Measurements from ENCODE around the gene MEGF11.
"Not testable (repeated sequence)": the region's sequence is repeated elsewhere in the genome, so short reads cannot be mapped to it uniquely, and the experiment has no call there.

Gene MEGF11

DNA sequence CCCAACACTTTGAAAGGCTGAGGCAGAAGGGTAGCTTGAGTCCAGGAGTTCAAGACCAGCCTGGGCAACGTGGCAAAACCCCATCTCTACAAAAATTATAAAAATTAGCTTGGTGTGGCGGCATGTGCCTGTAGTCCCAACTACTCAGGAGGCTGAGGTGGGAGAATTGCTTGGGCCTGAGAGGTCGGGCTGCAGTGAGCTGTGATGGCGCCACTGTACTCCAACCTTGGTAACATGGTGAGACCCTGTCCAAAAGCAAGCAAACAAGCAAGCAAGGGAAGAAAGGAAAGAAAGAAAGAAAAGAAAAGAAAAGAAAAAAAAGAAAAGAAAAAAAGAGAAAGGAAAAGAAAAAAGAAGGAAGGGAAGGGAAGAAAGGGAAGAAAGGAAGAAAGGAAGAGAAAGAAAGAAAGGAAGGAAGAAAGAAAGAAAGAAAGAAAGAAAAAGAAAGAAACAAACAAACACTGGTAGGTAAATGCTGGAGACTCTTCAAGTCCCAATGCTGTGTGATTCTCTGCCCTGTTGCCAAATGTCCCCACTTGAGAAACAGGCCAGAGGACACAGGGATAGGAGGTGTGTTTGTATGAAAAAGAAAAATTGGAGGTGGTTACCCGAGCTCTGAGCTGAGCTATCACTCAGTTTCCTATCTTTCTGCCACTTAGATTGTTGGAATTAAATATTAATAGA is 263.1 kb downstream of the MEGF11 start:
- no peak for DNase-seq

DNA sequence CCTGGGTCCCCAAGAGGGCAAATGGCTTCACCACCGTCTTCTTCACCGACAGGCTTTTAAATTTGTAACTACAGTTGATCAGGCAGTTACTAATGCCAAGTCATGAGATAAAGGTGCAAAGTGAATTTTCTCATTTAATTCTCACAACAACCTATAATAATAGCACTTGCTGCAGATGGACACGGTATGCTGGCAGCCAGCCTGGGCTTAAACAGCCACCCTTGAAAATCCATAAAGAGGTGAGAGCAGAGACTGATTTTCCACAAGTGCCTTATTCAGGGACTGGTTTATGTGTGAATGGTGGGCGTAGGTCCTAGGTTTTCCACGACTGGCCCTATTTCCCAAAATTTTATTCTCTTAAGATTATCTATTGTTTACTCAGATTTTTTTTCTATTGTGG is 266.4 kb downstream of the MEGF11 start:
- DNase-seq, result no peak

DNA sequence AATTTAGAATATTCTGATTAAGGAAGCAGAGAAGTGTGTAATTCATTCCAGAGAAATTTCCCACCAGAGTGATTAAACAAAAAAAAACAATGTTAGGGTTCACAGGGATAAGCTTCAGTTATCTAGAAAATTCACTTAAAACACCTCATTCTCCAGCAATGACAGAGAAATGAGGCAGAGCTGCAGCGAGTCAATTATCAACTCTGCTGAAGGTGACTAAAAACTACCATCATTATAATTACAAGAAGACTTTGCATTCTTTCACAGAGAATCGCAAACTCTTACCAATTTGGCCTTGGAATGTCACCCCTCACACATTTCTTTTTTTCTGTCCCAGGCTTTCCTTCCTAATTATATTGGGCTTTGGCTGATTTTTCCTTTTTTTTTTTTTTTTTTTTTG is 267.1 kb downstream of the MEGF11 start:
- DNase-seq, result no peak

DNA sequence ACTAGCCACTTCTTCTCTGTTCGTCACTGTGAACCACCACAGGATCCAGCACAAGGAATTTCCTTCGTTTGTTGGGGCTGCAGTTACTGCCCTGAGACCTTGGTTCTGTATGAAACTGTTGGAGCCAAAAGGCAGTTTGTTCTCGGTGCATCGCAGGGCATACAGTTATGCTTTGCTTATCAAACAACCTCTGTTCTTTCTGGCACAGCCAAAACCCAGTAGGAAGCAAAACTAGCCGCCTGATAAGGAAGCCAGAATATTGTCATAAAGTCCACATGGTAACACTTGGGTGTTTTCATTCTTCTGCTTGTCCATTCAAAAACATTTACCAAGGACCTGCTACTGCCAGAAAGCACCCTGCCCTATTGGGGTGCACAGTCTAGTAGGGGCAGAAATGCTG is 268.2 kb downstream of the MEGF11 start:
- DNase-seq, result no peak

DNA sequence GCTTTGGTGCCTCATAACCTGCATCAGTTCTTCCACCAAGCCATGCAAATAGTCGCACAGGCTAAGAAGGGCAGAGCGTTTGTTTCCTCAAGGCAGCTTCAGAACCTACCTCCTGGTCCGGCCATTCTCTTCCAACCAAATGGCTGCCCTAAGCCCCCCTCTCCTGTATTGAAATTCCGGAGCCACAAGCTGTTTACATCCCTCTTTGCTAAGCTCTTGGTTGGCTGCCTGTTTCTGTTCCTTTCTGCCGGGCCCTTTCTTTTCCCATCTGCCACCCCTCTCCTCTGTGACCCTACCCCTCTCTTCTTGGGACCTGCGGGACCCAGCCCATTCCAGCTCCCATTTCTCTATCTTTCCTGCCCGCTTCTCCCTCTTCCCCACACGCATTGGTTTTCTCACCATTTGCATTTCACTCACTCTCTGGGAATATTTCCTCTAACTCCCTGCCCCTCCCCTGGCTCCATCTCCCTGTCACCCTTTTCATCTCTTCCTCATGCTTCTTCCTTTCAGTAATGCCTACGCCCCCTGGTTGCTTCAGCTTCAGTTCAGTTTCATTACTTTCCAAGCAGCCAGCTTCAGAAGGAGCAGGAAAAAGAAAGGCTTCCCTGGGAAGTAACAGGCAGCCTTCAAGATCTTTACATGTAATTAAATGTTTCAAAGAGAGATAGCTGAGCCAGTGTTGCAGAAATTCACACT is 270.8 kb downstream of the MEGF11 start:
- no peak for DNase-seq

DNA sequence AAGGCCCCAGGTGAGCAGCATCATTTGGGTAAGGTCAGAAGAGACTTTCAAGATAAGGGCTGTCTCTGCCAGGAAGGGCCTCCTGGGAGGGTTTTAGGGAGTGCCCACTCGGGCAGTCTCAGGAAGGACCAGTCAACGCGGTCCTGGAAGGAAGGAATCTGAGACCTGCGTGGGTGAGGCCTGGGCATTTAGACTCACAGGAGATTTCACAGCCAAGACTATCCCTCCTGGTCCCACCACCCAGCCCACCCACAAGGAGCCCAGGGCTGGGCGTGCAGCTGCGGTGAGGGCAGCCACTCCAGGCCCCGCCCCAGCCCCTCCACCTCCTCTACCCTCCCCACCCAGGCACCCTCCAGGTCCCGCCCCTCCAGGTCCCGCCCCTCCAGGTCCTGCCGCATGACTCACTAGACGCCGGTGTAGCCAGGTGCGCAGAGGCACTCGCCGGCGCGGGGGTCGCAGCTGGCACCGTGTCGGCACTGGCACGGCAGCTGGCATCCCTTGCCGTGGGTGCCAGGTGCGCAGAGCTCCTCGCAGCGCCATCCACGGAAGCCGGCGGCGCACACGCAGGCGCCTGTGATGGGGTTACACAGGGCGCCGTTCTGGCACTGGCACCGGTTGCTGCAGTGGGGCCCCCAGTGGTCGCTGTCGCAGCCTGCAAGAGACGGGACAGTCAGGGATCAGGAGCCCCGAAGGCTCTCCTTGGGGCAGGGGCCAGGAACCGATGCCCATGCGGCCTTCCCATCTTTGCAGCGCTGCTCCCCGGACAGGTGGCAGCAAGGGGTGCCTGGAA is 271.5 kb downstream of the MEGF11 start:
- peak; percentile 87 for DNase-seq

DNA sequence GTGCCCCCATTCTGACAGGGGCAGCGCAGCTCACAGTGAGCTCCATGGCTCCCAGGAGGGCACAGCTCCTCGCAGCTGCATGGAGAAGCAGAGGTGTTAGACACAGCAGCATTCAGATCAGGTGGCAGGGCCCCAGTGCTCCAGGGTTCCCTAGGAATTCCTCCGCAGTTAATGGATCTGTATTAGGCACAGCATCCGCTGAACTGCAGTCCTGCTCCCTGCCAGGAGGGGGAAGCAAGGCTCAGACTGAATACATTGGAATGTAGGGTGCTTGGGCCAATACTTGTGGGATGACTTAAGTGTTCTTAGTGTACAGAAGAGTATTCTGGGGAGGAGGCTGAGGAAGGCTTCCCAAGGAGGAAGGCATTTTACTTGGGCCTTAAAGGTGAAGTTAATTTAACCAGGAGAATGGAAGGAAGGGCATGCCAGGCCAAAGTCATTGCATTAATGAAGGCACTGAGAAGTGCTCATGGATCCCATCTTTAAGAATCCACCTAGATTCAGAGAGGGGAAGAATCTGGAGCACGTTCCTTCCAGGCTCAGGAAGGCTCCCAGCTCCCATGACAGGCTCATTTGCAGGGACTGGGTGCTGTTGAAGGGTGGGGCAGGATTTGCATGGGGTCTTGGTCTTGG is 272.6 kb downstream of the MEGF11 start:
- peak; percentile 55 for DNase-seq

DNA sequence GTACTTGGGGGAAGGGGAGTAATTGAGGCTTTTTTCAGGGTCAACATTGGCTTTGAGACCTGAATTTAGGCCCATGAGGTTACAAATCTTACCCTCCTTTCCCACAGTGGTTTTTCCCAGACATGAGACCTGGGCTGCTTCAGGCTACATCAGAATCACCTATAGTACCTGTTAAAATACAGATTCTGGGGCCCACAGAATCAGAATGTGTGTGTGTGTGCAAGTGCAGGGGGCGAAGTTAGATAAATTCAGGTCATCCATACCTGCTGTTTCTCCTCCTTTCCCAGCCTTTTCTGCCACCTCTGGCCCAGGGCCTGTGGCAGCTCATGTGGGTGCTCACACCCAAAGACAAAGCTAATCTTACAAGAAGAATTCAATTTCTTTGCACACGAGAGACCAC is 273.7 kb downstream of the MEGF11 start:
- DNase-seq, result no peak

DNA sequence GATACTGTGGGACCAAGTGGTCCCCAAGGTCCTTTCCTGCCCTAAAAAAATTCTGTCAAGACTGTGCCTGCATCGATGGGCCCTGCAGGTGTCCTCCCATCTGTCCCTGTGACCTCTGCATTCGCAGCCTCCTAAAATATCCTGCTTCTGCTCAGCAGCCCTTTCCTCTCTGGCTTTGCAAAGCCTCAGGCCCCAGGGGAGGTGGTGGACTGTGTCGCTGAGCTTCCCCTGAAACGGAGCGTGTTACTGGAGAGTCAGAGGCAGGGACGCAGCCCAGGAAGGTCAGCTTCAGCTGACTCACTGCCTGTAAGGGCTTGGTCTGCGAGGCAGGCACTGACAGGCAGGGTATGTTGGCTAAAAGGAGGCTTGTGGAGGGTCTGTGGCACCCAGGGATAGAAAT is 274.2 kb downstream of the MEGF11 start:
- peak; percentile 42 for DNase-seq

DNA sequence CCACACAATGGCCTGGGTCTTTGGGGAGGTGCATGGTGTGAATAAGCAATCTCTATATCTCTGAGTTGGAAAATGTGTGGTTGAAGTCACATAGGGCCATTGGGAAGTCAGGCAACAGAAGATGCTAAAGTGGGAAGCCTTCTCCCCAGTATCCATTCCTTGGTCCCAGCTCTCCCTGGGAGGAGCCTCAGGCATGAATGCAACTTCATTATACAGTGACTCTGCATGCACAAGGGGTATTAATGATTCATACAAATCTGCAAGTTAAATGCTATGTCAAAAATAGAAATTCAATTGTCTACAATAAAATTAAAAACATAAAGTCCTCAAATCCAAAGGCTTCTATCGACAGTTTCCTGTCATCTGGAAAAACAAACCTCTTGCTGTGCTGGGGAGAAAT is 275.4 kb downstream of the MEGF11 start:
- no peak for DNase-seq

DNA sequence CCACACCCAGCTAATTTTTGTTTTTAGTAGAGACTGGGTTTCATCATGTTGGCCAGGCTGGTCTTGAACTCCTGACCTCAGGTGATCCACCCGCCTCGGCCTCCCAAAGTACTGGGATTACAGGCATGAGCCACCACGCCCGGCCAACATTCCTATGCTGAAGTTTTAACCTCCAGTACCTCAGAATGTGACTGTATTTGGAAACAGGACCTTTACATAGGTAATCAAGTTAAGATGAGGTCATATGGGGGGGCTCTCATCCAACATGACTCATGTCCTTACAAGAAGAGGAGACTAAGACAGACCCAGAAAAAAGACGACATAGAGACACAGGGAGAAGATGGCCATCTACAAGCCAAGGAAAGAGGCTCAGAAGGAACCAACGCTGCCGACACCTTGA is 277.4 kb downstream of the MEGF11 start:
- DNase-seq, result not testable (repeated sequence)

DNA sequence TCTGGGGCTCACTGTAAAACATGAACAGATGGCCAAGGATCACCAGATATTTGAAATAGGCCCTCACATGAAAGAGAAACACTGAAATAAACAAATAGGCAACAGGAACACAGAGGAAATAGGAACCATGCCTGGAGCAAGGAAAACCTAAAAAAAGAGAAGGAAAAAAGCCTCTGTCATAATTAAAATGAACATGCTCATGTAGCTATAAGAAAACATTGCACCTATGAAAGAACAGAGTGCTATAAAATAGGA is 281.9 kb downstream of the MEGF11 start:
- peak; percentile 78 for DNase-seq

DNA sequence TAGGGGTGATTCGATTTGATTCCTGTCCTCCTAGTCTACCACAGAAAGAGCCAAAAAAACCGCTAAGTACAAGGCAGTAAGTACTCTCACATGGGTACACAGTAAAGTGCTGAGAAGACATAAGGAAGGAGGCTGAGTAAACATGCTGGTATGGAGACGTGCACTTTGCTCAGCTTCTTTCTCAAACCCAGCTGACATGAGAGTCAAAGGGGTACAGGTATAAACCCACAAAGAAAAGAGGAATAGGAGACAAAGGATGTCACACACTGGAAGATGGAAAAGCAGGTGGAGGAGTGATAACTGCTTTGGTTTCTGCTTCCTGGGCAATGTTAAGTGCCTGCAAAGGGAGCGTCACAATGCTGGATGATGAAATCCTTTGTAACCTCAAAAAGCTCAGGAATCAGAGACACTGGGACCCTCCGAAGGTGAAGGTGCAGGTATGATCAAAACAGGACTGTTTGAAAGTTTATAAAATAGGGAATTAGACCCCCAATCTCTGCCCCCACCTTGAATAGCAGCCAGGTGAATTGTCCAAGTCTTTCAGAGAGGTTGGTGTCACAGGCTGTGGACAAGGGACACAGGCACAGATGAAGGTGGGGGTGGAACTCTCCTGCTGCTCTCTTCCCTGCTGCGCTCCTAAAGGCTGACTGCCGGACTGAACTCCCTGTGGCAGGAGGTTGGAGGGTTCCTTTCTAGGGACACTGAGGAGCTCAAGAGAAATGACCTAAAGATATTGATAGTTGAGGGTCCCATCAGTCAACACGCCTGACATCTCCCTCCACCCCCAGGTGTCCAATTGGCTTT is 282.4 kb downstream of the MEGF11 start:
- DNase-seq, result peak; percentile 85

DNA sequence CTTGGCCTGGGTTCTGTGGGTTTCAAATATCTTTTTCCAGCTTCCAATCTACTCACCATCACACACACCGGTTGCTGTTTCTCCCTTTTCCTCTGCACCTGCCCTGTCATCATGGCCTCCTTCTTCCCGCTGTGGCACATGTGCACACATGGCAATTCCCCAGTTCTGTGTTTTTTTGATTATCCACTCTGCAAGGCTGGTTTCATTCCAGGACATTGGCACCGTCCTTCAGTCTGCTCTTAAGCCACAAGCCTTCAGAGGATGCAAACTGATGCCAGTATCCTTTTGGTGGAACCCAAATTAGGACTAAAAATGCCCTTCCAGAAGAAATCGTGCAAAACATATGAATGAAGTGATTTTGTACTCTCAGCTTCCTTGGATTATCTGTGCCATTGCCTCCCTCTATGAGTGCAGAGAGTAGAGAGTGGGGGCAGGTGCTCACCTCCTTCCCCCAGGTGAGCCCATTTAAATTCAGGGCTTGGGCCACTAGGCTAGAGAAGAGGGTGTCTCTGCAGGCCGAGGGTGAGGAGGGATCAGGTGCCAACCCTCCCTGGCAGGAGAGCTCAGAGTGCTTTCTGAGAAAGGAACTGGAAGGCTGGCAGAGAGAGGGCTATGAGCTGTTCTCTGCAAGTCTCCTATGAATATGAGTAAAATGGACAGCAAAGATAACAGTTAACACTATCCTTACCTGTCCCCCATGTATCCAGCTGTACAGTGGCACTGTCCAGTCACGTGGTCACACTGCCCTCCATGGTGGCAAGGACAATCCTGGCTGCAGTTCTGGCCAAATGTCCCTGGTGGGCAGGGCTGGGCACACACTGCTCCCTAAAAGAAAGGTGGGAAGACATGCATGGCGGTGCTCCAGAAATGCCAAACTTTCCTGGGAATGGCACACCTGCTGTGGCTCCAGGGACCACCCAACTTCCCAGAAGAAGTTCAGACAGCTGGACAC is 283.4 kb downstream of the MEGF11 start:
- DNase-seq, result peak; percentile 22

DNA sequence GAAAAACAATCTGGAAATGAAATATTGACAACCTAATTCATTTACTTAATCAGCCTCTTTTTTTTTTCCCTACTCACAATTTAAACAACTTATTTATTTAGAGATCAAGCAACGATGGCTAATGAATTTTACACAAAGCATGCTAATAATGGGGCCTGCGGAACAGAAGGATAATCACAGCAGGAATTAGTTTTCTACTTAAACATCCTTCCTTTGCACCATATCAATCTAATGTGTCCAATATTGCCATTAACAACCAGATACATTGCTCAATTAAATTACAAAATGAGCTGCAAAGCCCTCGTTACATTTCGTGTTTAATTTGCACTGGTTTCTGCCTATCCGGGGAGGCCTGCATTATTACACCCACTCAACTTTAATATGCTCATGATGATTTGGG is 285.0 kb downstream of the MEGF11 start:
- no peak for DNase-seq

DNA sequence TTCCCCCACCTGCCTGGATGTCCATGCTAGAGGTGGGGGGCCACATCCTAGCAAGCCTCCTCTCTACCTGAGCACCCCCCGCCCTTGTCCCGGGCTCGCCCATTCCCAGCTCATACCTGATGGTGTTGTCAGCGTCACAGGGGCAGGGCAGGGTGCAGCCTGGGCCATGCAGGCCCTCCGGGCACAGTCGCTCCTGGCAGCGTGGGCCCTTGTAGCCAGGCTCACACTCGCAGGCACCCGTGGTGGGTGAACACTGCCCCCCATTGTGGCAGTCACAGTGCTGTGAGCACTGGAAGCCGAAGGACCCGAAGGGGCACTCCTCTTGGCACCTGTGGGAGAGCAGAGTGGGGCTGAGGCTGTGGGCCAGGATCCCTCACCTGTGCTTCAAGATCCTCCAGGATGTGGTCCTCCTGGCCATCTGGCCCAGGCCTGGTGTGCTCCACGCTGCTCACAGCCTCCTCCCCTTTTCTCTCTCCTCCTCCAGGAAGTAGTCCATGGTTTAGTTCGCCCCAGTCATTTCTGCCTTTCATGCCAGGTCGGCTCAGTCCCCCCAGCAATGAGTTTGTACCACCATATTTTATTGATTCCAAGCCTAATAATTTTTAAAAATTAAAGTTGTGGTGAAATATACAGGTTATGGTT is 288.6 kb downstream of the MEGF11 start:
- peak; percentile 24 for DNase-seq

DNA sequence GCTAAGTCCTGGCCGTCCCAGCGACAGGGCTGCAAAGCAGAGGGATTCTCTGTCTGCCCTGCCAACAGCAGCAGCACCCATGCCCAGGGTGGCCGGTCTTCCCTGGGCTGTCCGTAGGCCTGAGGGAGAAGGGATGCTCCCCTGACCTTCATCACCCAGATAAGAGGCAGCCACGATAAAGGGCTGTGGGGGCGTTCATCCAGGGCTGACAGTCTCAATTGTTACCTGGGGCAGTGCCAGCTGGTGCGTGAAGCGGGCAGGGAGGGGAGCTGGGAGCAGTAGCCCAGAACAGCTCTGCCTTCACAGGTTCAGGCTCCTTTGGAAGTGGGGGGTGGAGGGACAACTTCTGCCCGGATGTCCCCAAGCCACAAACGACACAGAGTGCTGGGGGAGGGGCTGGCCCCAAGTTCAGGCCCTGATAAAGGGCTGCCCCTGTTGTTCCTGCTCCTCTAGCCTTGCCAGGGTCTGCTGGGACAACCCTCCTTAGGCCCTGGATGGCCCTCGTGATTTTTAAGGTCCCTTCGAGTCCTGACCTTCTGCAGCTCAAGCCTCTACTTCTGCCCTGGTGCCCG is 289.6 kb downstream of the MEGF11 start:
- peak; percentile 29 for DNase-seq

DNA sequence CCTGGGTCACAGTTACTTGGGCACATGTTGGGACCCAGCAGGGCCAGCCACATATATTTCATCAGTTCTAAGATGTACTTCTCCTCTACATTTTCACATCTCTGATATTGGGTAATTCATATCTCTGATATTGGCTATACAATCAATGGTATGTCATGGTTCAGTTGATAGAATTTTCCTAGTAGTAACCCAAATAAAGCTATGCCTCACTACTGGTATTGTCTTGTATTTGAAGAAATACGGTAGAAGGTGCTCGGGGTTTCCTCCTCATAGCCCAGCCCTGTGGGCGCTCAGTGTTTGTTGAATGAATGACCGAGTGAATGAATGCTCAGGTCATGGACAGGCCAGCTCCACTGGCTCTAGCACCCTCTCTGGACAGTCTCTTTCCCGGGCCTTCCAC is 290.2 kb downstream of the MEGF11 start:
- DNase-seq, result no peak

DNA sequence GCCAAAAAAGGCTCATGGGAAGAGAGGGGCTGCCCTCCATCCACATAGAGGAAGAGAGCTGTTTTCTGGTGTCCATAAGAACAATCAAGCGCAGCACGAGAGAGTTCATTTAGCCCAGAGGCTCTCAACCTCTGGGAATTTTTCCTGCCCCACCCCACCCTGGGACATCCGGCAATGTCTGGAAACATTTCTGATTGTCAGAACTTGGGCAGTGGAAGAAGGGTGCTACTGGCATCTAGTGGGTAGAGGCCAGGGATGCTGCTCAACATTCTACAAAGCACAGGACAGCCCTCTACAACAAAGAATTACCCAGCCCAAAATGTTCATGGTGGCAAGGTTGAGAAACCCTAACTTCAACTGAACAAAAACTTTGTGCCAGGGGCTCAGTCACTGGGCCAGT is 291.4 kb downstream of the MEGF11 start:
- no peak for DNase-seq

DNA sequence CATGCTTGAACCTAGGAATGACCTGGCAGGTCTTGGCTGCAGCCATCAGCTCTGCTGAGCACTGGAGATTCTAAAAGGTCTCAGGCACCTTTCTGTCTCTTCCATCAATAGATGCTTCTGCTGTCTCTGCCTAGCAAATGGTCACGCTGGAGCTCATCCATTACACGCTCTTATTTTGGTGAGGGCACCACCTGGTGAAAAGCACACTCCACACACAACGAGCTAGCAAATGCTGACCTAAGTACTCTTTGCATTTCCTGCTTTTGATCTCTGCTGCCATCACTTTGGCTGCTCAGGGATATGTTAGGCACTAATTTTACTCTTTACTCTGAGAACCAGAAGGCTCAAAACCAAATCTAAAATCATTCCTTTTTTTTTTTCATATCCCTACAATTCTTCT is 293.0 kb downstream of the MEGF11 start:
- peak; percentile 63 for DNase-seq

DNA sequence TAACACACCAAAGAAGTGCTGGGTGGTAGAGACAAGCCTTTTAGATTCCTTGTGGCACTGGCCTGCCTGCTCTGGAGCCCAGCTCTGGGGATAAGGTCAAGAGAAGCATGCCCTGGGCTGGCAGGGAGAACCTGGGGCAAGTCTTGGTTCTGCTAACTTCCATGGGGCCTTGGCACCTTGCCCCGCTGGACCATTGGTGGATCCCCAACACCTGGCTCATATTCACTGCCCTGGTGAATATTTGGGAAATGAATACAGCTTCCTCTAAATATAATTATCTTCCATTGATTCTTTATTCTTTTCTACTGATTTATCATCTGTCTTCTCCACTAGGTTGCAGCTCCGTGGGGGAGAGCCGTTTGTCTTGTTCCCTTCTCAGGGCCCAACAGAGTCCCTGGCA is 294.7 kb downstream of the MEGF11 start:
- no peak for DNase-seq

Data from DMS53 (cell line).